Colonic mucosa (tissue), 4 donors: ENCODE results near the gene DYNLT1. TPM values are rescaled to one million over a fixed set of nuclear protein-coding genes. Genes with fewer than 3 reads are reported as not detected.
"Not testable (repeated sequence)": the region's sequence is repeated elsewhere in the genome, so short reads cannot be mapped to it uniquely, and the experiment has no call there.

ENCODE experiments used
- DNase-seq: peaks from one replicate; pipeline ENCODE4 v3.0.0-alpha.2; 2020
- H3K27ac ChIP-seq: fragments of 200-600 bp; one replicate; pipeline ENCODE4 v1.8.0; 2021
- H3K27me3 ChIP-seq: fragments of 200-600 bp; one replicate; pipeline ENCODE4 v1.8.0; 2021
- H3K36me3 ChIP-seq: fragments of 200-600 bp; one replicate; pipeline ENCODE4 v1.8.0; 2021
- H3K4me1 ChIP-seq: fragments of 200-600 bp; one replicate; pipeline ENCODE4 v1.8.0; 2021; ENCODE audit warnings: mild to moderate bottlenecking
- H3K4me3 ChIP-seq: fragments of 200-600 bp; one replicate; pipeline ENCODE4 v1.8.0; 2021
- H3K9ac ChIP-seq, 2 donors: one replicate each; pipeline ENCODE4 v1.7.0; 2013; ENCODE audit warnings: control low read depth in 2 of 2, low read depth in 2 of 2, low read length in 2 of 2
- H3K9me3 ChIP-seq: fragments of 200-600 bp; one replicate; pipeline ENCODE4 v1.8.0; 2021
- CTCF ChIP-seq: fragments of 200-600 bp; IDR thresholded peaks from one replicate; pipeline ENCODE4 v1.8.0; 2022; ENCODE audit warnings: antibody characterized with exemption, mild to moderate bottlenecking
- intact Hi-C: fragments of 100-400 bp; cut with DNase I; formaldehyde crosslinking; loops from one replicate; pipeline ENCODE4 v1.14.1; 2022
- total RNA-seq, 2 donors: library from RNA; stranded (reverse); fragmentation: NEBNext Ultra II Directional in 1 of 2; extraction: Animal tissue kit (Norgen Biotek cat#: 25700) in 1 of 2; gene quantifications; one replicate each; pipeline ENCODE4 v1.2.1, GENCODE V29; 2021
- donor health status: healthy.
- donor health status: DM: no; HTN: no; CAD: no.
- donor health status: DM: no; HTN: no; CAD: no.

DYNLT1 gene
- total RNA-seq, 2 donors from 2014 or later, result 140 to 166 TPM

GRCh38 chr6:158684745-158685324 is 40.3 kb upstream of the DYNLT1 start:
- no peak for TF ChIP-seq CTCF
- no peaks in the 10 kb centered on the region for H3K4me1 ChIP-seq
- H3K9me3 ChIP-seq, result no peaks in the 10 kb centered on the region
- peak; percentile 1 for DNase-seq
- H3K4me3 ChIP-seq, result no peak overlapping the region
- H3K27me3 ChIP-seq, result no peaks in the 10 kb centered on the region
- H3K27ac ChIP-seq, result no peak overlapping the region
- intact Hi-C loops, result no loop called here
- H3K36me3 ChIP-seq, result no peaks in the 10 kb centered on the region
- no peak overlapping the region for H3K9ac ChIP-seq

GRCh38 chr6:158684311-158684710 is 39.8 kb upstream of the DYNLT1 start:
- H3K4me1 ChIP-seq, result no peaks in the 10 kb centered on the region
- intact Hi-C loops, result no loop called here

GRCh38 chr6:158680481-158680880 is 35.9 kb upstream of the DYNLT1 start:
- Histone ChIP-seq H3K4me3 (no peak overlapping the region), H3K36me3 (no peaks in the 10 kb centered on the region), H3K27me3 (no peaks in the 10 kb centered on the region), H3K27ac (no peak overlapping the region), H3K9me3 (no peaks in the 10 kb centered on the region), H3K9ac (no peak overlapping the region), H3K4me1 (no peaks in the 10 kb centered on the region)
- intact Hi-C loops, result no loop called here
- DNase-seq, result no peak
- no peak for TF ChIP-seq CTCF

More at GRCh38 chr6:158684311-158684710, 39.8 kb upstream of the DYNLT1 start:
- H3K9me3 ChIP-seq, result no peaks in the 10 kb centered on the region
- H3K9ac ChIP-seq, result no peak overlapping the region
- no peaks in the 10 kb centered on the region for H3K36me3 ChIP-seq
- no peaks in the 10 kb centered on the region for H3K27me3 ChIP-seq
- DNase-seq, result peak; percentile 10
- no peak overlapping the region for H3K4me3 ChIP-seq
- TF ChIP-seq CTCF, result no peak
- no peak overlapping the region for H3K27ac ChIP-seq

- no peaks in the 10 kb centered on the region for H3K36me3 ChIP-seq
- no peak overlapping the region for H3K9ac ChIP-seq
- no peak overlapping the region for H3K27ac ChIP-seq
- no peak for TF ChIP-seq CTCF
- H3K4me3 ChIP-seq, result no peak overlapping the region
- intact Hi-C loops, result no loop called here
- no peaks in the 10 kb centered on the region for H3K27me3 ChIP-seq
- no peak for DNase-seq
- no peaks in the 10 kb centered on the region for H3K4me1 ChIP-seq
- no peaks in the 10 kb centered on the region for H3K9me3 ChIP-seq
Measured at GRCh38 chr6:158680015-158680414, 35.5 kb upstream of the DYNLT1 start.

GRCh38 chr6:158677906-158678578 is 33.5 kb upstream of the DYNLT1 start:
- Histone ChIP-seq H3K27me3 (no peaks in the 10 kb centered on the region), H3K27ac (no peak overlapping the region), H3K4me1 (no peaks in the 10 kb centered on the region), H3K36me3 (no peaks in the 10 kb centered on the region), H3K9me3 (no peaks in the 10 kb centered on the region), H3K4me3 (no peak overlapping the region), H3K9ac (no peak overlapping the region)
- no peak for TF ChIP-seq CTCF
- DNase-seq, result peak; percentile 9
- intact Hi-C loops, result no loop called here

- DNase-seq, result peak; percentile 0
- H3K9me3 ChIP-seq, H3K4me3 ChIP-seq, H3K27me3 ChIP-seq, intact Hi-C loops, H3K36me3 ChIP-seq, H3K27ac ChIP-seq, H3K4me1 ChIP-seq, H3K9ac ChIP-seq: not testable (repeated sequence)
Measured at GRCh38 chr6:158677094-158677493, 32.6 kb upstream of the DYNLT1 start.
